HEK293 (cell line): Measurements from ENCODE around the gene RPL10.

Experiments
- CTCF ChIA-PET: fragments of 350-600 bp; formaldehyde crosslinking; extraction: SDS; loops from one replicate; lab custom pipeline; 2021; ENCODE audit warnings: antibody characterized with exemption; lab: Yijun Ruan, JAX
- POLR2A ChIA-PET: fragments of 300-600 bp; formaldehyde crosslinking; extraction: SDS; loops from one replicate; lab custom pipeline; 2020; ENCODE audit warnings: antibody characterized with exemption, inconsistent platforms; lab: Yijun Ruan, JAX
- H3K27ac ChIP-seq: fragments of 200-500 bp; sonication (Bioruptor generic); 2 replicates; pipeline ENCODE4 v1.5.1; 2014; ENCODE audit warnings: low read depth, low read length, control low read depth, inconsistent platforms; ENCODE audit errors: extremely low read depth
- H3K36me3 ChIP-seq, 2 experiments: fragments of 200-500 bp in 1 of 2; sonication (Bioruptor generic) in 1 of 2; 1 replicate in 1 of 2; 2 replicates in 1 of 2; pipeline ENCODE4 v1.5.1; 2014 to 2017; ENCODE audit warnings: inconsistent platforms in 2 of 2, low read length in 2 of 2; ENCODE audit not compliant: control insufficient read depth in 2 of 2, insufficient read depth in 1 of 2
- H3K4me1 ChIP-seq: fragments of 200-500 bp; sonication (Bioruptor generic); 2 replicates; pipeline ENCODE4 v1.5.1; 2014; ENCODE audit warnings: mild to moderate bottlenecking, low read length, inconsistent platforms; ENCODE audit not compliant: control insufficient read depth, insufficient read depth
- H3K4me3 ChIP-seq: 2 replicates; pipeline ENCODE4 v1.5.1; 2011; ENCODE audit warnings: low read depth, mild to moderate bottlenecking, control low read depth, low read length, moderate library complexity
- H3K9me3 ChIP-seq: fragments of 200-500 bp; sonication (Bioruptor generic); 2 replicates; pipeline ENCODE4 v1.5.1; 2014; ENCODE audit warnings: low read depth, low read length, inconsistent platforms; ENCODE audit not compliant: control insufficient read depth, insufficient read depth
- PRDM10 ChIP-seq: fragments of 450-650 bp; formaldehyde crosslinking; IDR thresholded peaks from 2 replicates; pipeline ENCODE4 v1.5.1; 2016; ENCODE audit warnings: missing biosample characterization, missing genetic modification characterization
- PRDM2 ChIP-seq: fragments of 450-650 bp; formaldehyde crosslinking; IDR thresholded peaks from 2 replicates; pipeline ENCODE4 v1.5.1; 2016; ENCODE audit warnings: missing biosample characterization, missing genetic modification characterization, borderline replicate concordance
- PRDM4 ChIP-seq: fragments of 450-650 bp; formaldehyde crosslinking; IDR thresholded peaks from 2 replicates; pipeline ENCODE4 v1.5.1; 2017; ENCODE audit warnings: missing biosample characterization, missing genetic modification characterization
- ZNF121 ChIP-seq: fragments of 450-650 bp; formaldehyde crosslinking; IDR thresholded peaks from 2 replicates; pipeline ENCODE4 v1.5.1; 2016; ENCODE audit warnings: missing biosample characterization, missing genetic modification characterization
- ZNF341 ChIP-seq: fragments of 450-650 bp; formaldehyde crosslinking; IDR thresholded peaks from 2 replicates; pipeline ENCODE4; 2016; ENCODE audit warnings: low read depth, missing biosample characterization, missing genetic modification characterization
- ZNF585B ChIP-seq: fragments of 450-650 bp; formaldehyde crosslinking; IDR thresholded peaks from 2 replicates; pipeline ENCODE4 v1.5.1; 2016; ENCODE audit warnings: missing biosample characterization, missing genetic modification characterization

The RPL10 gene

GRCh38 chrX:154417157-154417556 is 19.0 kb downstream of the RPL10 start:
- H3K4me3 ChIP-seq = no peak overlapping the region
- ChIA-PET CTCF (interaction anchor here (0.6 kb wide), 1 partner anchor 107 kb away, joined by 3 read pairs; no protein-coding TSS in a partner anchor), POLR2A (interaction anchor here (0.6 to 0.7 kb wide), 3 partner anchors 15 to 52 kb away, joined by 3 to 4 read pairs (median 3); no protein-coding TSS in a partner anchor)
- H3K4me1 ChIP-seq = no peaks in the 10 kb centered on the region
- H3K9me3 ChIP-seq = no peaks in the 10 kb centered on the region
- H3K36me3 ChIP-seq = peaks cover 5 to 12% of the 10 kb centered on the region in 2 experiments; a peak in 2 of 3 replicates
- H3K27ac ChIP-seq = no peak overlapping the region
- TF ChIP-seq PRDM4 (tag by site-specific recombination) (peak; percentile 93), ZNF121 (no peak)

- H3K36me3 ChIP-seq = peaks cover 4 to 5% of the 10 kb centered on the region in 2 experiments; a peak in 2 of 3 replicates
- TF ChIP-seq PRDM10 (tag by site-specific recombination) = no peak
- no peak for TF ChIP-seq PRDM2 (tag by site-specific recombination)
- TF ChIP-seq, all 188 proteins: peak for 0
- Histone ChIP-seq H3K27ac (no peak overlapping the region), H3K9me3 (no peaks in the 10 kb centered on the region), H3K4me3 (no peak overlapping the region), H3K4me1 (no peaks in the 10 kb centered on the region)
- CTCF ChIA-PET = interaction anchor here (1.3 kb wide), 1 partner anchor 21 kb away, joined by 4 read pairs; the partner anchor contains the start of gene RPL10
- POLR2A ChIA-PET = no interaction called here
Observed at GRCh38 chrX:154419189-154419588, 21.0 kb downstream of the RPL10 start.

GRCh38 chrX:154419688-154420401 is 21.7 kb downstream of the RPL10 start:
- CTCF ChIA-PET = interaction anchor here (1.3 kb wide), 1 partner anchor 22 kb away, joined by 4 read pairs; the partner anchor contains the start of gene RPL10
- TF ChIP-seq ZNF585B (tag by site-specific recombination) (no peak), ZNF341 (tag by site-specific recombination) (peak; percentile 16; the same call in 1 of the 2 replicates)
- TF ChIP-seq, all 188 proteins: peak for 1
- Histone ChIP-seq H3K4me3 (no peak overlapping the region), H3K4me1 (no peaks in the 10 kb centered on the region), H3K27ac (no peak overlapping the region), H3K36me3 (peaks cover 4% of the 10 kb centered on the region in 2 experiments; a peak in 2 of 3 replicates), H3K9me3 (no peaks in the 10 kb centered on the region)
- POLR2A ChIA-PET = no interaction called here
